ENCODE data around the gene MED15. TPM values are rescaled to one million over a fixed set of nuclear protein-coding genes. Genes with fewer than 3 reads are reported as not detected.
A peak's percentile ranks its signal among the peaks of the same experiment; 100 is the strongest.

The MED15 gene
- 100 to 1,000 TPM in 1 of 4 donors, 10 to 100 TPM in 3; 16.5 to 110 (median 38.6) TPM for total RNA-seq

DNA sequence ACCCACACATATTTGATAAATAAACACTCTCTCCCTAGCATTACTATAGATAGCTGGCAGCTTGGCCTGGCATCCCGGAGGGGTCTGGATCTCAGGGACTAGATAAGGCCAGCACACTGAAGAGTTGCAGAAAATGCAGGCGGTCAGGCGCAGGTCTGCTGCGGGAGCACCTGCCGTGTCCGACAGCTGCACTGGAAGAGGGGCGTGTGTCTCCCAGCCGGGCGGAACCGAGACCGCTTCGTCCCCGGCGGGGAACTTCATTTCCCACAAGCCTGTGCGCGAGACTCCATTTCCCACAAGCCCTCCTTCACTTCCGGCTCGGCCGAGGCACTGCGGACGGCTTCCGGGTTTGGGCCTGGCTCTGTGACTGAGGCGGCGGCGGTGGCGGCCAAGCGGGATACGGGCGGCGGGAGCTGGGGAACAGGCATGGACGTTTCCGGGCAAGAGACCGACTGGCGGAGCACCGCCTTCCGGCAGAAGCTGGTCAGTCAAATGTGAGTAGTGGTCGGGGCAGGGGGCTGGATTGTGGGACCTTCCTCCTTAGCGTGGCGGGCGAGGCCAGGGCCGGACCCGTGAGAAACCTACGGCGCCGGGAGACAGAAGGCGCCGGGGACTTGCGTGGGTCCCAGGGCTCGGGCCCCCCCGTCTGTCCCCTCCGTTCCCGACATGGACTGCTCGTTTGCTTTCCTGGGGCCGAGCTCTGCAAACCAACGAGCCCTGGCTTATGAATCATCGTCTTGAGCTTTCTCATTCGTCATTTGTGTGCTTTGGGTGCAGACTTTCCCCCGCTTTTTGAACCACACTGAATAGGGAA, at the start of gene MED15:
Gene MED15, plus strand, starts transcription at position 358 of the 814 bp plus-strand sequence. Its CDS starts 69 bp downstream, at position 427.
- Histone ChIP-seq H3K27ac (peak within 1 kb of the TSS; percentile 93 to 97), H3K4me3 (peak within 1 kb of the TSS; percentile 72 to 90), H3K27me3 (no peaks in the 10 kb centered on the region), H3K4me1 (peaks cover 7 to 18% of the 10 kb centered on the region in 2 donors), H3K9me3 (no peaks in the 10 kb centered on the region), H3K36me3 (no peaks in the 10 kb centered on the region)
- DNase-seq: peak; percentile 90
- intact Hi-C loops (cut with DNase I; ENCODE audit: low total_unique reads): no loop called here
- TF ChIP-seq, protein P1, sequence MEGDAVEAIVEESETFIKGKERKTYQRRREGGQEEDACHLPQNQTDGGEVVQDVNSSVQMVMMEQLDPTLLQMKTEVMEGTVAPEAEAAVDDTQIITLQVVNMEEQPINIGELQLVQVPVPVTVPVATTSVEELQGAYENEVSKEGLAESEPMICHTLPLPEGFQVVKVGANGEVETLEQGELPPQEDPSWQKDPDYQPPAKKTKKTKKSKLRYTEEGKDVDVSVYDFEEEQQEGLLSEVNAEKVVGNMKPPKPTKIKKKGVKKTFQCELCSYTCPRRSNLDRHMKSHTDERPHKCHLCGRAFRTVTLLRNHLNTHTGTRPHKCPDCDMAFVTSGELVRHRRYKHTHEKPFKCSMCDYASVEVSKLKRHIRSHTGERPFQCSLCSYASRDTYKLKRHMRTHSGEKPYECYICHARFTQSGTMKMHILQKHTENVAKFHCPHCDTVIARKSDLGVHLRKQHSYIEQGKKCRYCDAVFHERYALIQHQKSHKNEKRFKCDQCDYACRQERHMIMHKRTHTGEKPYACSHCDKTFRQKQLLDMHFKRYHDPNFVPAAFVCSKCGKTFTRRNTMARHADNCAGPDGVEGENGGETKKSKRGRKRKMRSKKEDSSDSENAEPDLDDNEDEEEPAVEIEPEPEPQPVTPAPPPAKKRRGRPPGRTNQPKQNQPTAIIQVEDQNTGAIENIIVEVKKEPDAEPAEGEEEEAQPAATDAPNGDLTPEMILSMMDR (IDR thresholded peaks at IDR 0.05): peak in 2 of 4 experiments; percentile 13 to 36
- TF ChIP-seq POLR2A (IDR thresholded peaks at IDR 0.05): peak; percentile 68 to 87

DNA sequence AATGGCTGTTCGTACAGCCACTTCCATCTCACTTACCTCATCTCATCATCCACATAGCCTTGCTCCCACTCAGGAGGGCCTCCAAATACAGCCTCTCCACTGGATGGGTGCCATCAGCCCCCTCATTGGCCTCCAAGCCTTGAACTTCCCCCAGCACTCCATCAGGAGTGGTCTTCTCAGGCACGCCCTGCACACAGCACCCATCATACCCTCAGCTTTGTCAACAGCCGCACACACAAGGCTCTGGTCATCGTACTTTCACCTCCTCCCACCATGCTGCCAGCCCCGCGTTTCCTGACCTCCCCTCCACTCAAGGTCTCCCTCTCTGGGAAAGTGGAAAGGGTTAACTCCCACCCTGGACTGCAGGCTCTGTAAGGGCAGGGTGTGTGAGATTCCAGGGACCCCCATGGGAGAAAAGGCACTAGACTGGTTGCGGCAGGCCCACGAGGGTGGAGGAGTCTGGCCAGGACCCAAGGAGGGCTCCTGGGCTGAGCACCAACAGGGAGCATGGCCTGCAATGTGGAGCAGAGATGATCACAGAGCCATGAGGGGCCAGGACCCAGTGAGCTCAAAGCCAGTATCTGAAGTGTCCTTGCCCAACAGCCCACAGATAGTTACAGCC, 48.8 kb upstream of the MED15 start:
- TF ChIP-seq, protein P1 (IDR thresholded peaks at IDR 0.05): no peak
- TF ChIP-seq POLR2A (IDR thresholded peaks at IDR 0.05): no peak
- Histone ChIP-seq H3K4me3 (no peak overlapping the region), H3K36me3 (no peaks in the 10 kb centered on the region), H3K9me3 (no peaks in the 10 kb centered on the region), H3K27me3 (no peaks in the 10 kb centered on the region), H3K27ac (no peak overlapping the region), H3K4me1 (no peaks in the 10 kb centered on the region)
- no peak for DNase-seq
- intact Hi-C loops (cut with DNase I; ENCODE audit: low total_unique reads): loop anchor here (5.0 kb wide), 1 partner anchor 41 kb away; no protein-coding TSS in a partner anchor

GRCh38 chr22:20459152-20459542, 48.3 kb upstream of the MED15 start:
- no peaks in the 10 kb centered on the region for H3K36me3 ChIP-seq

DNA sequence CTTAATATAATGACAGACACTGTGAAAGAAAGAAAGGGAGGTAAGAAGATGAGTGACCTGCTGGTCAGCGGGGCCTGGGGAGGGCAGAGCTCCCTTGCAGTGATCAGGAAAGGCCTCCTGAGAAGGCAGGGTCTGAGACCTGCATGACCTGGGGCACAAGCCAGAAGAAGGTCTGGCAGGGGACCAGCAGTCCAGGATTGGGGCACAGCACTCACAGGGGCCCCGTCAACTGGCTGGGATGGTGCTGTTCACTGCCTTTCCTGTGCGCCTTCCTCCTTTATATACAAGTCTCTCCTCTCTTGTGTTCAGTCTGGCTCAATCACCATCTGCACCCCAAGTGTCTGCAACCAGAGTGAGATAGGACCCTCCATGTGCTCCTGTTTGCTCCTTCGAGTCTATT, 47.5 kb upstream of the MED15 start:
- Histone ChIP-seq H3K9me3 (no peaks in the 10 kb centered on the region), H3K4me3 (no peak overlapping the region), H3K27ac (no peak overlapping the region), H3K27me3 (no peaks in the 10 kb centered on the region), H3K36me3 (no peaks in the 10 kb centered on the region), H3K4me1 (no peaks in the 10 kb centered on the region)
- TF ChIP-seq, protein P1 (IDR thresholded peaks at IDR 0.05): no peak
- TF ChIP-seq POLR2A (IDR thresholded peaks at IDR 0.05): no peak
- no peak for DNase-seq
- intact Hi-C loops (cut with DNase I; ENCODE audit: low total_unique reads): loop anchor here (5.0 kb wide), 1 partner anchor 43 kb away; no protein-coding TSS in a partner anchor

More at GRCh38 chr22:20459152-20459542, 48.3 kb upstream of the MED15 start:
- intact Hi-C loops (cut with DNase I; ENCODE audit: low total_unique reads): loop anchor here (5.0 kb wide), 1 partner anchor 42 kb away; no protein-coding TSS in a partner anchor
- H3K4me1 ChIP-seq: no peaks in the 10 kb centered on the region
- no peak for TF ChIP-seq POLR2A (IDR thresholded peaks at IDR 0.05)
- no peaks in the 10 kb centered on the region for H3K27me3 ChIP-seq
- H3K4me3 ChIP-seq: no peak overlapping the region
- DNase-seq: no peak
- H3K27ac ChIP-seq: no peak overlapping the region
- no peaks in the 10 kb centered on the region for H3K9me3 ChIP-seq

DNA sequence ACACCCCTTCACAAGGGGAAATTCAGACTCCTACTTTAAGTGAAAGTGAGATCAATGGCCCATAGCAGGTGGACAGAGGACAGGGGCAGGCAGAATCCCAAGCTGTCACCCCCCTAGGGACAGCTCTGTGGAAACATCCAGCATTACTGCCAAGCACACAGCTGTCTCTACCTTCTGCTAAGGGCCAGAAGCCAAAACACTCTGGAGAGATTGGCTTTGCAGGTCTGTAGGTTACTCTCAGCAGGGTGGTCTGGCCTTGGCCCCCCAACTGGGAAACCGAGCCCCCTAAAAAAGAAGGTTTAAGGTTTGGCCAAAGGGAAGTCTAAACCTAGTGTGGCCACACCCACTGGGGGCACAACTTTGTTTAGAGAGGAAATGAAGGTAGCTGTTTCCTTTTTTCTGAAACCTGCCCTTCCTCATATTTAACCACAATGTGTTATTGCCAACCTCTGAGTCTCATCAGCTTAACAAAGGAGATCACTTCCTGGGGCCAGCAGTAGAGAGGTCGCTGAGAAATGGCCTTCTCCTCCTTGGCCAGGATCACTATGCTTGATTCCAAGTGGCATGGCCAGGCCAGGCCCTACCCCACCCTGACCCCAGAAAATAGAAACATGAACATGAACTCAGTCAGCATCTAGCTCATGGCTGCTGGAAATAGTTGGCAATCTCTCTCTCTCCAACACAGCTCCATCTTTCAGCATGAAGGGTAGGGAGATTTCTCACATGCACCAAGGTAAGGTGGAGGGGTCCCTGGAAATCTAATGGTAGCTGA, 43.9 kb upstream of the MED15 start:
- Histone ChIP-seq H3K27me3 (no peaks in the 10 kb centered on the region), H3K27ac (peak overlapping the region in 1 of 2 donors; percentile 5), H3K36me3 (no peaks in the 10 kb centered on the region), H3K4me1 (no peaks in the 10 kb centered on the region), H3K4me3 (no peak overlapping the region), H3K9me3 (no peaks in the 10 kb centered on the region)
- DNase-seq: no peak
- TF ChIP-seq, protein P1 (IDR thresholded peaks at IDR 0.05): no peak
- TF ChIP-seq POLR2A (IDR thresholded peaks at IDR 0.05): no peak
- intact Hi-C loops (cut with DNase I; ENCODE audit: low total_unique reads): no loop called here

Data from uterus (tissue), 4 donors.